Measurements from ENCODE around the gene CNIH4. TPM values are rescaled to one million over a fixed set of nuclear protein-coding genes. Genes with fewer than 3 reads are reported as not detected.
"Not testable (repeated sequence)": the region's sequence is repeated elsewhere in the genome, so short reads cannot be mapped to it uniquely, and the experiment has no call there.

CNIH4 gene
- total and polyA plus RNA-seq, 2 donors, result 56.4 to 59.1 TPM

GRCh38 chr1:224399887-224400286 lies 43.2 kb downstream of the CNIH4 start:
- H3K4me1 ChIP-seq (ENCODE audit: insufficient read depth), result no peaks in the 10 kb centered on the region
- peaks cover 2% of the 10 kb centered on the region for H3K36me3 ChIP-seq (ENCODE audit: insufficient read depth)
- DNase-seq (ENCODE audit: extremely low spot score), result no peak
- H3K27ac ChIP-seq (ENCODE audit: low read depth), result no peak overlapping the region
- 64% methylated on average over 1 of the region's 1 CpG for WGBS
- H3K4me3 ChIP-seq (ENCODE audit: low read depth, low read length), result no peak overlapping the region

- H3K36me3 ChIP-seq (ENCODE audit: insufficient read depth), result peaks cover 2% of the 10 kb centered on the region
- H3K4me3 ChIP-seq (ENCODE audit: low read depth, low read length), result no peak overlapping the region
- 84% methylated on average over 1 of the region's 1 CpG for WGBS
- no peak for DNase-seq (ENCODE audit: extremely low spot score)
- H3K27ac ChIP-seq (ENCODE audit: low read depth), result no peak overlapping the region
- no peaks in the 10 kb centered on the region for H3K4me1 ChIP-seq (ENCODE audit: insufficient read depth)
These were observed 45.9 kb downstream of the CNIH4 start for GRCh38 chr1:224402472-224403036.

GRCh38 chr1:224404916-224405603 lies 48.4 kb downstream of the CNIH4 start:
- no peak overlapping the region for H3K4me3 ChIP-seq (ENCODE audit: low read depth, low read length)
- DNase-seq (ENCODE audit: extremely low spot score), result no peak
- no peak overlapping the region for H3K27ac ChIP-seq (ENCODE audit: low read depth)
- WGBS, result 69% methylated on average over 3 of the region's 3 CpGs
- H3K36me3 ChIP-seq (ENCODE audit: insufficient read depth), result peaks cover 2% of the 10 kb centered on the region
- no peaks in the 10 kb centered on the region for H3K4me1 ChIP-seq (ENCODE audit: insufficient read depth)

GRCh38 chr1:224405604-224405970 lies 48.9 kb downstream of the CNIH4 start:
- WGBS, result 86% methylated on average over 2 of the region's 2 CpGs
- Histone ChIP-seq H3K4me3 (ENCODE audit: low read depth, low read length) (no peak overlapping the region), H3K27ac (ENCODE audit: low read depth) (no peak overlapping the region), H3K36me3 (ENCODE audit: insufficient read depth) (peaks cover 2% of the 10 kb centered on the region), H3K4me1 (ENCODE audit: insufficient read depth) (no peaks in the 10 kb centered on the region)
- no peak for DNase-seq (ENCODE audit: extremely low spot score)

- Histone ChIP-seq H3K36me3 (ENCODE audit: insufficient read depth) (peaks cover 2% of the 10 kb centered on the region), H3K4me3 (ENCODE audit: low read depth, low read length) (no peak overlapping the region), H3K4me1 (ENCODE audit: insufficient read depth) (no peaks in the 10 kb centered on the region), H3K27ac (ENCODE audit: low read depth) (no peak overlapping the region)
- DNase-seq (ENCODE audit: extremely low spot score), result no peak
These were observed 49.5 kb downstream of the CNIH4 start for GRCh38 chr1:224406216-224406615.

DNA sequence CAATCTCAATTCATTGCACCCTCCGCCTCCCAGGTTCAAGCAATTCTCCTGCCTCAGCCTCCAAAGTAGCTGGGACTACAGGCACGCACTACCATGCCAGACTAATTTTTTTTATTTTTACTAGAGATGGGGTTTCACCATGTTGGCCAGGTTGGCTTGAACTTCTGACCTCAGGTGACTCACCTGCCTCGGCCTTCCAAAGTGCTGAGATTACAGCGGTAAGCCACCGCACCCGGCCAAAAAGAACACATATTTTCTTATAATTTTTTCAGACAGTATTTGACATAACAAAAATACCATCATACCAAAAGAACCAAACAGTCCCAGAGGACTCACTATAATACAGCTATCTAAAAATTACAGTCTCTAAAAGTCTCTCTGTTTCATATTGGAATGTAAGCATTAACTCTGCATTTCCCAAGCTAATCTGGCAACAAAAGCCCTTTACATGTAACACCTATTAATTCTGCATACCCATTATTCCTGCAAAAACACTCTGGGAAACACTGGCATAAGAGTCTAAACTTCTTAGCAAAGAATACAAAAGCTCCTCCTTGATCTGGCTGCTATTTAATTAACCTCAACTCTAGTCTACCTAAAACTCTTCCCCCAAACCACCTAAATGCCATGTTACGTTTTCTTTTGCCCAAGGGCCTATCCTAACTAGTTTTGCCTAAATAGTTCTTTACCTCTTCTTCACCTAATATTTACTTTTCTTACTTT lies 51.1 kb downstream of the CNIH4 start:
- DNase-seq (ENCODE audit: extremely low spot score), result no peak
- WGBS, result 90% methylated on average over 7 of the region's 7 CpGs
- Histone ChIP-seq H3K4me3 (ENCODE audit: low read depth, low read length) (no peak overlapping the region), H3K36me3 (ENCODE audit: insufficient read depth) (peaks cover 6% of the 10 kb centered on the region), H3K27ac (ENCODE audit: low read depth) (no peak overlapping the region), H3K4me1 (ENCODE audit: insufficient read depth) (no peaks in the 10 kb centered on the region)

DNA sequence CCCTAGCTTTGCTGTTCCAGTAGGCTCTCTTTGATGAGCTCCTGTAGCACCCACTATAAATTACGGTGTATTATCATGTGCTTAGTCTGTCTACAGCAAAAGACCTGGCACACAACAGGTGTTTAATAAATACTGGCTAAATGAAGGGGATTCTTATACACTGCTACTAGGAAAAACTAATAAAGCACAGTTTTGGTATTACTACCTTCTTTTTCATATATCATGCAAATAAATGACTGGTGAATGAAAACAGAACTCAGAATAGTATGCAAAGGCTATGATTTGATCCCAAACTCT lies 51.6 kb downstream of the CNIH4 start:
- no peak overlapping the region for H3K27ac ChIP-seq (ENCODE audit: low read depth)
- WGBS, result 96% methylated on average over 1 of the region's 1 CpG
- no peak overlapping the region for H3K4me3 ChIP-seq (ENCODE audit: low read depth, low read length)
- H3K4me1 ChIP-seq (ENCODE audit: insufficient read depth), result no peaks in the 10 kb centered on the region
- peaks cover 6% of the 10 kb centered on the region for H3K36me3 ChIP-seq (ENCODE audit: insufficient read depth)
- DNase-seq (ENCODE audit: extremely low spot score), result no peak

DNA sequence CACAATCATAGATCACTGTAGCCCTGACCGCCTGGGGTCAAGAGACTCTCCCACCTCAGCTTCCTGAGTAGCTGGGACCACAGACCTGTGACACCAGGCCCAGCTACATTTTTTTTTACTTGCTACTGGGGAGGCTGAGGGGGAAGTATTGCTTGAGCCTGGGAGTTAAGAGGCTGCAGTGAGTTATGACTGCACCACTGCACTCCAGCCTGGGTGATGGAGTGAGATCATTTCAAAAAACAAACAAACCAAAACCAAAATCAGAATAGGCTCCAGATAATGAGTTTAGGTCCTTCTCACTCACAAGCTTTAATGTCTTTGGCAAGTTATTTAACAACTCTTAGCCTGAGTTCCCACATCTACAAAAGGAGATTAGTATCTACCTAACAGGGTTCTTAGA lies 55.1 kb downstream of the CNIH4 start:
- WGBS, result 87% methylated on average over 1 of the region's 1 CpG
- Histone ChIP-seq H3K36me3 (ENCODE audit: insufficient read depth) (peaks cover 4% of the 10 kb centered on the region), H3K27ac (ENCODE audit: low read depth) (no peak overlapping the region), H3K4me3 (ENCODE audit: low read depth, low read length) (no peak overlapping the region), H3K4me1 (ENCODE audit: insufficient read depth) (no peaks in the 10 kb centered on the region)
- no peak for DNase-seq (ENCODE audit: extremely low spot score)

GRCh38 chr1:224420106-224420505 lies 63.4 kb downstream of the CNIH4 start:
- Histone ChIP-seq H3K4me3 (ENCODE audit: low read depth, low read length) (no peak overlapping the region), H3K27ac (ENCODE audit: low read depth) (no peak overlapping the region), H3K4me1 (ENCODE audit: insufficient read depth) (no peaks in the 10 kb centered on the region), H3K36me3 (ENCODE audit: insufficient read depth) (peaks cover 4% of the 10 kb centered on the region)
- DNase-seq (ENCODE audit: extremely low spot score), result no peak

- H3K4me3 ChIP-seq (ENCODE audit: low read depth, low read length), result no peak overlapping the region
- H3K4me1 ChIP-seq (ENCODE audit: insufficient read depth), result no peaks in the 10 kb centered on the region
- 88% methylated on average over 6 of the region's 6 CpGs for WGBS
- DNase-seq (ENCODE audit: extremely low spot score), result no peak
- H3K27ac ChIP-seq (ENCODE audit: low read depth), result no peak overlapping the region
- H3K36me3 ChIP-seq (ENCODE audit: insufficient read depth), result peaks cover 4% of the 10 kb centered on the region
These were observed 68.7 kb downstream of the CNIH4 start for GRCh38 chr1:224425279-224425884.

DNA sequence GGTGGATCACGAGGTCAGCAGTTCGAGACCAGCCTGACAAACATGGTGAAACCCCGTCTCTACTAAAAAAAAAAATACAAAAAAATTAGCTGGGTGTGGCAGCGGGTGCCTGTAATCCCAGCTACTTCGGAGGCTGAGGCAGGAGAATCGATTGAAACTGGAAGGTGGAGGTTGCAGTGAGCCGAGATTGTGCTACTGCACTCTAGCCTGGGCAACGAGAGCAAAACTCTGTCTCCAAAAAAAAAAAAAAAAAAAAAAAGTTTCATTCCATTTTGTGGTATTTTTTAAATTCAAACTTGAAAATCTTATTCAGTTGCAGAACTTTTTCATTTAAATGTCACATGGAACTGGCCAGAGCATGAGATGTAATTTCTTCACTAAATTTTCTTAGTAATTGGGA lies 70.2 kb downstream of the CNIH4 start:
- WGBS, result 88% methylated on average over 8 of the region's 8 CpGs
- H3K4me1 ChIP-seq (ENCODE audit: insufficient read depth); H3K4me3 ChIP-seq (ENCODE audit: low read depth, low read length); H3K36me3 ChIP-seq (ENCODE audit: insufficient read depth); DNase-seq (ENCODE audit: extremely low spot score); H3K27ac ChIP-seq (ENCODE audit: low read depth): not testable (repeated sequence)

DNA sequence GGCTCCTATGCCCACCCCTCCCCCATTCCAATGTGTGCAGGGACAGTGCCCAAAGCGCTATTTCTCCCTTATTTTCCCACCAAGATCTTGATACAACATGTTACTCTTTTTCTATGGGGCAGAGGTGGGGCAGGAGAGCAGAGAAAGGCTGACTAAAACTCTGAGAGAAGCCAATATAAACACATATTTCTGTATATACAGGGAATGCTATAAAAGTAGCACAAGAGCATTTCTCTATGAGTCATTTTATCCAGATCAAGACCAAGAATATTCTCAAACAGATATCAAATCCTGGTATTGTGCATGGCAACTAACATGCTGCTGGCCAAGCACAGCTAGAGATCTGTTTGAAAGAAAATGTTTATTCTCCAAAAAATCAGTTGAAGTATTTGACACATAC lies 70.7 kb downstream of the CNIH4 start:
- WGBS, result 62% methylated on average over 1 of the region's 1 CpG
- H3K4me1 ChIP-seq (ENCODE audit: insufficient read depth), result no peaks in the 10 kb centered on the region
- DNase-seq (ENCODE audit: extremely low spot score), result no peak
- H3K36me3 ChIP-seq (ENCODE audit: insufficient read depth), result peaks cover 2% of the 10 kb centered on the region
- H3K27ac ChIP-seq (ENCODE audit: low read depth), result no peak overlapping the region
- H3K4me3 ChIP-seq (ENCODE audit: low read depth, low read length), result no peak overlapping the region

DNA sequence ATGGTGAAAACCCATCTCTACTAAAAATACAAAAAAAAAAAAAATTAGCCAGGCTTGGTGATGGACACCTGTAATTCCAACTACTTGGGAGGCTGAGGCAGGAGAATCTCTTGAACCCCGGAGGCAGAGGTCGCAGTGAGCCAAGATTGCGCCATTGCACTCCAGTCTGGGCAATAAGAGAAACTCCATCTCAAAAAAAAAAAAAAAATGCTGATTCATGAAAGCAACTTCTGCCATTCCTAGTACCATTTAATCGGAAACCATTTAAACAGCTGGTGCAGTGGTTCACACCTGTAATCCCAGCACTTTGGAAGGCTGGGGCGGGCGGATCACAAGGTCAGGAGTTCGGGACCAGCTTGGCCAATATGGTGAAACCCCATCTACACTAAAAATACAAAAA lies 72.0 kb downstream of the CNIH4 start:
- not testable (repeated sequence) for DNase-seq (ENCODE audit: extremely low spot score); H3K36me3 ChIP-seq (ENCODE audit: insufficient read depth); H3K27ac ChIP-seq (ENCODE audit: low read depth); H3K4me1 ChIP-seq (ENCODE audit: insufficient read depth); H3K4me3 ChIP-seq (ENCODE audit: low read depth, low read length)
- WGBS, result 97% methylated on average over 7 of the region's 7 CpGs
